ENCODE results near the gene SLC23A1.

- no peak for TF ChIP-seq RARB (CRISPR knock-in tag; IDR thresholded peaks at IDR 0.05)
- TF ChIP-seq ISL1 (CRISPR knock-in tag; IDR thresholded peaks at IDR 0.05) = no peak
- no peak for TF ChIP-seq ZFP3 (CRISPR knock-in tag; IDR thresholded peaks at IDR 0.05)
These were observed 14.8 kb upstream of the SLC23A1 start for GRCh38 chr5:139397921-139398320.
